Activated CD4-positive, alpha-beta T cell treated with anti-CD3 and anti-CD28 coated beads, Interleukin-10, Interleukin-2, amounts not matched to agents 100 ng/mL and 50 ng/mL, durations not matched to agents 16 hours and 8 hours (primary cell): ENCODE results near the gene KIZ.
"Not testable (repeated sequence)": the region's sequence is repeated elsewhere in the genome, so short reads cannot be mapped to it uniquely, and the experiment has no call there.

Experiments
- DNase-seq: peaks from one replicate; pipeline ENCODE4 v3.0.0-alpha.2; 2020

KIZ gene

DNA sequence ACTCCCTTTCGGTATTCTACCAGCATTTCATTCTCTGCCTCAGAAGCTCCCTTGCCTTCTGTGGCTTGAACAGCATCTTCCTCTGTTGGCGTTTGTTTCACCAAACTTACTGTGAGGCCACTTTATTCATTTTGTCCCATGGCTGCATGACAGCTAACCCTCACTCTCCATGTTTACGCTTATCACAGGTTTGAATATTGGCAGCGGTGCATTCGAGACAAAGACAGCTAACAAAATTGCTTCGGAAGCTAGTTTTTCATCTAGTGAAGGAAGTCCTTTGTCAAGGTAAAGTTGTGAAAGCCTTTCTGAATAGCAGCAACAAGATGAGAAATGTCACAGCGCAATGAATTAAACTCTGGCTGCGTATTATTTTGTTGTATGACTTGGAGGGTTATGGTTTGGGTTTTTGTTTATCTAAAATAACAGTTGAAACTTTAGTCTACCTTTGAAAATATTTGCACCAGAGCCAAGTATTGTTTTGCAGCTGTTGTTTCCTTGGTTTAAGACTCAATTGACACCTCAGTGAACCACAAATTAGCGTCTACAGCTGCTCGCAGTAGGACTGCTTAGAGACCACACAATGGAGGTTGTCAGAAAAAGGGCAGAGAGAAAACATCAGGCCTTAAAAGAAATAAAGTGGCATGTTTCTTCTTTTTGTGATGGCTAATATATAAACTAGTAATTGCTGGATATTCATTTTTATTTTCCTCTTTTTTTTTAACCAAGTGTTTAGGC, 106.8 kb downstream of the KIZ start:
- no peak for DNase-seq

DNA sequence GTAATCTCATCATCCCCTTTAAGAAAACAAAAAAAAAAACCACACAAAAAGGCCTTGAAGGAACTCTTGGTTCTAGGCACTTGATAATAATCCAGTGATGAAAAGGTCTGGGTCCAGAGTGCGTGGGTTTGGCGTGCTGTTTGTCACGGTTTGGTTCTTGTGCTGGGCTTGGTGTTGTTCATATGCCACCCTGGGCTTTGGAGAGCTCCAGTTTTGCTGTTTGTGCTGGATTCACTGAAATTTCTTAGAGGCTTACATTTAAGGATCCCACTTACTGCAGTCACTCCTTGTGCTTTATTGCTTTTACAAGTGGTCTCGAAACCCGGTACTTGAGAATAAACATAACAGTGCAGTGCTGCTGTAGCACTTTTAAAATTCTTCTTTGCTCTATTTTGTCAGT, 108.4 kb downstream of the KIZ start:
- no peak for DNase-seq

GRCh38 chr20:21234806-21235483, 109.1 kb downstream of the KIZ start:
- no peak for DNase-seq

DNA sequence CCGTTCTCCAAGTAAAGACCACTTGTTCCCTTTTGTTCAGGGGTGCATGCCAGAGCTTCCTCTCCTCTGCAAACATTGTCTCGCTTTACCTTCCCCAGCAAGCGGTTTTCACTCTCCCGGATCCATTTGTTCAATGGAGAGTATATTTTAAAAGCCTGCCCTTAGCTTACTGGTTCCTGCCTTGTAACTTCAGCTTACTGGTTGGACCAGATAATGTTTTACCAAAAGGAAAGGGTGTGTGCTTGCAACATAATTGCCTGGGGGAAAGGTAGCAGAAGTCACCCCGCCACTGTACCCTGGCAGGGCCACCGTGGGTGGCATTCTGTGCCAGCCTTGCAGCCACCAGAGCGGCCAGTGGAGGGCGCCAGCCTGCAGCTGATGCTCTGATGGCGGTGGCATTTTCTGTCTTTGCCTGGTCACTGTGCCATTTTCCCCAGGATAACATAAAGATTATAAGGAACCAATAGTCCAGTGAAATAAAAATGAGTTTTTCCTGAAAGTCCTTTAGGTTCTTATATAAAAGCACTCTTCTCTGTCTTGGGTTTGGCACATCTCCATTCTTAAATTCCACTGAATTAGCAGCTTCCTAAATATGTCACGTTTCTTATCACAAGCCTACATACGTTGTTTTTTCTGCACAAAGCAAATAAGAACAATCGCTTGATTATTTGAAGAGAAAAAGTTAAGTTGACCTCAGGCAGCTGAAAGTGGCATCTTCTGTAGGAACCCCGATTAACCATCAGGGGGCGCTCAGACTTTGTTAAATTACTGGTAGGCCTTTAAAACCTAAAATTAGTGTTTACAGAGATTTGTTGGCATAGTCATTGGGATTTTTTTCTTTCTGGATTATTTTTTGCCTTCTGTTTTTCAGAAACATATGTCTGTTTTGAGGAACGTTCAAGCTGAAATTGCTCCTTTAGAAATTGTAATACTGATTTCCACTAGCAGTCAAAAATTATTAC, 109.9 kb downstream of the KIZ start:
- DNase-seq = peak; percentile 77

GRCh38 chr20:21237956-21238799, 112.3 kb downstream of the KIZ start:
- no peak for DNase-seq

- no peak for DNase-seq
Measured at GRCh38 chr20:21238818-21239536, 113.1 kb downstream of the KIZ start.

DNA sequence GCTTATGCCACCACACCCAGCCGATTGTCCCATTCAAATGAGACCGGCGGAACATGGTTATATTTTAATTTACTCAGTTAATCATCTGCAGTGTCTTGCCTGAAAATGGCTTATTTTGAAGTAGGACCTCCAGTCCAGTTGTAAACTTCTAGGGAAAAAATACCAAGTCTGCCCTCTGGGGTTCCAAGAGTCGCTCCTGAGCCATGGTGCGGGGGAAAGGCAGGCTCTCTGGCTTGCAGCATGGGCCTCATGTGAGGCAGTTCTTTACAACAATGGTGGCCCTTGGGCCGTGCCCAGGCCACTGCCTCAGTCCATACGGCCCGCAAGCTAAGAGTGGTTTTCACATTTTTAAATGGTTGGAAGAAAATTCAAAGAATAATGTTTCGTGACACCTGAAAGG, 114.5 kb downstream of the KIZ start:
- DNase-seq = no peak

GRCh38 chr20:21241406-21241805, 115.5 kb downstream of the KIZ start:
- no peak for DNase-seq

DNA sequence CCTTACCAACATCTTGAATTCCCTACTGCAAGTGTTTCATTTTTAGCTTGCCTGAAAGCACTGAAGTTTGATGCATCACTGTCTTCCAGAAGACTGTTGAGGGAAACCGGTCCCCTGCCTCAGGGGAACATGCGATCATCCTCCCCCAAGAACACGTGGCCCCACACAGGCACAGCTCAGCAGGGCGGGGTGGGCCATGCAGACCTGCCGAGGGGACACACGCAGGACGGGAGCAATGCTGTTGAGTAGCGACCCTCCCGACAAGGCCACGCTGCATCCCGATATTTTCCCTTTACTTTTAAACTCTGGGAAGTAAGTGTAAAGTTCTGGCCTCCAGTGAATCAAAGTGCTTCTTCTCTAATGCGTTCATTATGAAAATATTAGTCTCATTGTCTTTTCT, 117.9 kb downstream of the KIZ start:
- no peak for DNase-seq

GRCh38 chr20:21244808-21245207, 118.9 kb downstream of the KIZ start:
- DNase-seq = no peak

GRCh38 chr20:21246161-21246560, 120.3 kb downstream of the KIZ start:
- no peak for DNase-seq

- not testable (repeated sequence) for DNase-seq
Measured at GRCh38 chr20:21247603-21248095, 121.8 kb downstream of the KIZ start.

DNA sequence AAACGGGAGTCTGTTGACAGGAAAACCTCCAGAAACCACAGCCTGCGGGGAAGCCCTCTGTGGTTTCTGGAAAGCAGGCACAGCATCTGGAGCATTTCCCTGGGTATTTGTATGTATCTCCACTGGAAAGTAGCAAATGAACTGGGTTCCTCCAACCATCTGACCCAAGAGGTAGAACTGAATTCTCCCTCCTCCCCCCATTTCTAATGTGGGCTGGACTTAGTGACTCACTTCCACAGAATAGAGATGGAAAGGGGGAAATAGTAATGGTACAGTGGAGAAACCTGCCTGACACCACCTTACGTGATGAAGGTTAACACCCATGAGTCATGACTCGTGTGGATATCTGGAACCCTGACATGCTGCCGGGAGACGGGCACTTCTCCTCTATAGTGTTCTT, 125.4 kb downstream of the KIZ start:
- peak; percentile 35 for DNase-seq

DNA sequence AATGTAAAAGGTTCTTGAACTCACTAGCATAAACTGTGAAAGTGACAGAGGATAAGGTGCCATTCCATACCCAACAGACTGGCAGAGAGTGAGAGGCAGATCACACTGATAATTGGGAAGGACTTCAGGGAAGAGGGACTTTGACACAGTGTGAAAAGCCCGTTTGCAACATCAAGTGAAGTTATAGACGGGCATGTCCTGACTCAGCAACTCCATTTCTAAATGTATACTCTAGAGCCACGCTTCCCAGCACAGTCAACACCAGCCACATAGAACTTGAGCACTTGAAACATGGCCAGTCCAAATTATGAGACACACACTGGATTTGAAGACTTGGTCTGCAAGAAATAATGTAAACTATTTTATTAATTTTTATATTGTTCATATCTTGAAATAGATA, 131.3 kb downstream of the KIZ start:
- no peak for DNase-seq

DNA sequence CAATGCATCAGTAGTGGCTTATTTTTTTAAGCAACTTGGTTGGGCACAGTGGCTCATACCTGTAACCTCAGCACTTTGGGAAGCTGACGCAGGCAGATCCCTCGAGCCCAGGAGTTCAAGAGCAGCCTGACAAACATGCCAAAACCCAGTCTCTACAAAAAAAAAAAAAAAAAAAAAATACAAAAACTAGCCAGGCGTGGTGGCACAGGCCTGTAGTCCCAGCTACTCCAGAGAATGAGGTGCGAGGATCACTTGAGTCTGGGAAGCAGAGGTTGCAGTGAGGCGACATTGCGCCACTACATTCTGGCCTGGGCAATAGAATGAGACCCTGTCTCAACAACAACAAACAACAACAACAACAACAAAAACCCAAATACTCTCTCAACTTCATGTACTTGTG, 132.5 kb downstream of the KIZ start:
- no peak for DNase-seq

DNA sequence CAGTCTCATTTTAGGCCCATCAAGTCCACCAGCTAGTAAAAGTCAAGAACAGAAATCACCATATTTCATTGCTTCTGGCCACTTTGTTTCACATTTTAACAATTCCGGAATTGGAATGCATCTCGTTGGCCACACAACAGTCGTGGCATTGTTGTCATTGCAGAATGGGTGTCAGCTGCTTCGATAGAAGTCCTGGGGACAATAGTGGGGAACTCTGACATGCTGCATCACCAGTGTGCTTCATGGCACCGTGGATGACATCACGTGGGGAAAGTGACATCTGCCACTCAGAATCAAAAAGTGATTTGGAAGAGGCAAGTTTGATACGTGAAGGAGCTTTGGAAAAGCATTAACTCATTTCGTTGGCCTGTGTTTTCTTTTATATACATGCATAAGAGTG, 133.5 kb downstream of the KIZ start:
- no peak for DNase-seq

GRCh38 chr20:21262812-21263211, 136.9 kb downstream of the KIZ start:
- no peak for DNase-seq

- DNase-seq = no peak
Measured at GRCh38 chr20:21265261-21266190, 139.6 kb downstream of the KIZ start.

GRCh38 chr20:21266191-21266536, 140.3 kb downstream of the KIZ start:
- DNase-seq = no peak

- DNase-seq = no peak
Measured at GRCh38 chr20:21269772-21270171, 143.9 kb downstream of the KIZ start.

DNA sequence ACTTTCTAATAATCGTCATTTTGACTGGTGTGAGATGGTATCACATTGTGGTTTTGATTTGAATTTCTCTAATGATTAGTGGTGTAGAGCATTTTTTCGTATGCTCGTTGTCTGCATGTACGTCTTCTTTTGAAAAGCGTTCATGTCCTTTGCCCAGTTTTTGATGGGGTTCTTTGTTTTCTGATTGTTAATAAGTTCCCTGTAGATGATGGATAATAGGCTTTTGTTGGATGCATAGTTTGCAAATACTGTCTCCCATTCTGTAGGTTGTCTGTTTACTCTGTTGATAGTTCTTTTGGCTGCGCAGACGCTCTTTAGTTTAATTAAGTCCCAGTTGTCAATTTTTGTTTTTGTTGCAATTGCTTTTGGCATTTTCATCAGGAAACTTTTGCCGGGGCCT, 144.9 kb downstream of the KIZ start:
- DNase-seq = no peak
